HG02623 (cell line): ENCODE measurements around the gene PRR27.

ENCODE experiments used
- ATAC-seq: cut with Tn5 transposase; IDR thresholded peaks from one replicate; pipeline ENCODE4 v1.9.1; 2021; ENCODE audit warnings: moderate library complexity; ENCODE audit not compliant: unreplicated experiment

Gene PRR27

DNA sequence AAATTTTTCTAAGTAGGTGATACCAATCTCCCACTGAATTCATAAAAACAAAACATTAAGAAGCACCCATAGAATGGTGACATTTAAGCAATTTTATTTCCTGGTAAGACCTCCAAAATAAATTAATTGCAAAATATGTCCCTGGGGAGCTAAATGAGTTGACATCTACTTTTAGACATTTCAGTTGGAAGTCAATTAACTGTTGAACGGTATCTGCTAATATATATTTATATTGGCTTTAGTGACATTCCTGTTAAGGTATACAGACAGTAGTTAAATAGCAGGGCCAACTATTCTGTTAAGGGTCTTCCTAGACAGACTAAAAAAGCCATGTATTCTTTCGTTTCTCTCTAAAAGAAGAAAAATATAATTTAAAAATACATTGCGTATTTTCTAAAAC lies at the start of gene PRR27:
PRR27 (plus strand) TSS at position 301 of the 400 bp plus-strand sequence. CDS start 139 bp downstream, outside the sequence.
- ATAC-seq = no peak

DNA sequence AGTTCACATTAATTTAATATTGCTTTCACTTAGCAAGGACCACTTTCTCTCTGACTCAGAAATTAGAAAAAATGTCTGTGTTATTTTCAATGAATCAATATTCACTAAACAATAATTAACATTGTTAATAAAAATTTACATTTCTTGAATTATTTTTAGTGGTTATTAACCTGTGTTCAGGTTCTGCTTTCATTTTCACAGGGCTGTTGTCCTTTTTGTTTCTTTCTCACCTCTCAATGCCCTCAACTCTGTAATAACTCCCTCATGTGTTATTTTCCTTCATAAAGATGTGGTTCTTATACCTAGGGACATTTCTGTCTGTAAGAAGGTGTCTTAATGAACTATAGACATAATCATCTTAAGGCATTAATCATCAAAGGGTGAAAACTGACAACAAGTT lies 43.1 kb upstream of the PRR27 start:
- ATAC-seq = no peak

DNA sequence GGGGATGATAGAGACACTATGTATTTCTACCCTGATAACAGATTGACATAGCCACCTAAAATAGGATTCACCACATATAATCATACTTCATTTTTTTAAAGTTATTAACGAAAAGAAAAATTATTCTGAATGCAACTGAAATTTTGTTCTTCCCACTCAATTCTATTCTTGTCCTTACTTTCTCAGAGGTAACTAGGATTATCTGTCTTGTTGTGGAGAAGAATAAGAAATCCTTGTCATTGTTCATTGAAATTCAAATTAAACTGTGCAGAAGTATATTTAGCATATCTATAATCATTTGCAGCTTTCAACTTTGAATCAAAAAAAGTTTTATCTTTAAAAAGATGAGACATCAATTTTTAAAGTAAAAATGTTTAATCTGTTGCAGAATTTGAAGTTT lies 40.4 kb upstream of the PRR27 start:
- no peak for ATAC-seq

GRCh38 chr4:70114096-70114495 lies 39.9 kb upstream of the PRR27 start:
- ATAC-seq = no peak

DNA sequence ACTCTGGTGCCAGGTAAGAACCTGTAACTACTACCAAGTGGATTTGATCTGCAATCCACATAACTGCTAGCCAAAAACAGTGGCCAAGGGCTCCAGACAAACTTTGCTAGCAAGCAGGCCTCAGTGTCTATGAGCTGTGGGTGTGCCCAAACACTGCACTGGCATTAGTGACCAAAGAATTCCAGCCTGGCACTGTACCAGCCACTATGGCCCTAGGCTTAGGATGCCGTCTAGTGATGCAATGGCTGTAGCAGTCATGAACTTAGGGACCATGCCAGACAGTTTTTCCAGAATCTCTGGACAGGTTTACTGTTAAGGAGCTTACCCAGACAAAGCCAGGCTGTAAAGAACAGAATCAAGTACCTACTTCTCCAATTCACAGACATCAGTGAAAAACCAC lies 33.7 kb upstream of the PRR27 start:
- no peak for ATAC-seq

GRCh38 chr4:70133473-70133872 lies 20.6 kb upstream of the PRR27 start:
- ATAC-seq = no peak

GRCh38 chr4:70138751-70139150 lies 15.3 kb upstream of the PRR27 start:
- no peak for ATAC-seq

DNA sequence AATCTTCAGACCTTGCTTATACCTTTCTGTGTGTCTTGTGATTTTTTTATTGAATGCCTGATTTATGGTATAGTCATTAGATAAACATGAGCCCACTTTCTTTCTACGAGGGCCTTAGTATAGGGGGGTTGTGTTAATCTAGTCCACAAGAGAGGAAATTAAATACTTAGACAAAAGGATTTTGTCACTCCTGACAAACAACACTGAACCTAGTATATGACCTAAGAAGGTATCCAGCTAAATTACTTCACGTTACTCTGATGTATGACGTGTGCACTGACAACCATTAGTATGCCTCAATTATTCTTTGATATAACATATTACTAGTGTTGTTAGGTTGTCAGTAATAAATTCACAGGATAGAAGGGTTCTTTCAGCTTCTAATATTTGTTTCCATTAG lies 2.8 kb upstream of the PRR27 start:
- ATAC-seq = no peak

DNA sequence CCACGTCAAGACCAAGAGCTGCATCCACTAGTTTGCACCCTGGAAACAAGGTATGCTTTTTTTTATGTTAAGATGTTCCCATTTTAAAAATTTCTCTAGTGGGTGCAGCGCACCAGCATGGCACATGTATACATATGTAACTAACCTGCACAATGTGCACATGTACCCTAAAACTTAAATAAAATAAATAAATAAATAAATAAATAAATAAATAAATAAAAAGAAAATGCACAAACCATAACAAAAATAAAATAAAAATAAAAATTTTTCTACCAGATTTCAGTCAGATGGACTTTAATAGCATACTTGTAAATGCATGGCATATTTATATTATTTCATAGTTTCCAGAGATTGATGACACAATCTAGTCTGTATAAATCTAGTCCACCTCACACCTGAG lies 1.9 kb upstream of the PRR27 start:
- ATAC-seq = no peak

GRCh38 chr4:70158576-70158975 lies 4.5 kb downstream of the PRR27 start:
- no peak for ATAC-seq

GRCh38 chr4:70177090-70177489 lies 23.1 kb downstream of the PRR27 start:
- ATAC-seq = no peak

- no peak for ATAC-seq
Measured at GRCh38 chr4:70178075-70178660, 24.1 kb downstream of the PRR27 start.

DNA sequence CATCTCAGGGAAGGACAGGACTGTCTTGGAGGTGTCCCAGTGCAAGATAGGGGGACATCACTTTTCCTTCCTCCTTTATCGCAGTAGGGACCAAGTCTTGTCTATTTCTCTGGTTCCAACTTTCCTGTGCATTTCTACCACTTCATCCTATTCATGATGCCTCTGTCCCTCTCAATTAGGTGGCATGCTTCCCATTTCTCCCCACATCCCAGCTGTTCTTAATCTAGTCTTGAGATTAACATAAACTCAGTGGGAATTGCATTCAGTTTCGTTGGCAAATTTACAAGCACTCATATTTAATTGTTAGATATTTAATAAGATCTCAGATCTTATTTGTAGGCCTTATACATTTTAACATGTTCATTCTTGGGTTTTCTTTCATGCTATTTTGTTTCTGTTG lies 25.8 kb downstream of the PRR27 start:
- ATAC-seq = no peak

GRCh38 chr4:70181864-70182263 lies 27.8 kb downstream of the PRR27 start:
- no peak for ATAC-seq

DNA sequence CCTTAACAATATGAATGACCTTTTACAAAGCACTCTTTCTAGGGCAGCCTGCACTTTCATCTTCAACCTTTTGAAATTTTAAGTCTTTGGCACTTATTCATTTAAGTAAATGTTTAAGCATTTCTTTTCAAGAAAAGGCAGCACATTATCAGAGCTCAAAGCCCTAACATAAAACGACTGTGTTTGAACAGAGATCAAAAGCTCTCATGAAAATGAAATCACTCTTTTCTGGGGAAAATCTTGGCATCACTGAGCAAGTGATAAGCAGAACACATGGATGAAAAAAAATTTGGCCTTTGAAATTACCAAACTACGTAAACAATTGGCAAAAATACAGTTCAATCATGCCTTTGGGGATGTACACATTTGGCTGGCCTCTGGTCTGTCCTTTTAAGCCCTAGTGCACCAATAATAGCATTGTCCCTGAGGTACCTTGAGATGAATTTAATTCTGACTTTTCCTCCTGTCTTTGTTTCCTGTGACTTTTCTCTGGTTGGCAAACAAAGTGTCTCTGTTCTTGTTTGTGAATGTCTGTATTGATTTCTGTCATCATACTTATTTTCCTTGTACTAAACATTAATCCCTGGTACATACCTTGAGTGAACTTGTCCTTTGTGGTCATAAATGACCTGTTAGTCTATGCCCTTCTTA lies 28.6 kb downstream of the PRR27 start:
- no peak for ATAC-seq

GRCh38 chr4:70183168-70183939 lies 29.3 kb downstream of the PRR27 start:
- peak; percentile 92 for ATAC-seq

- no peak for ATAC-seq
Measured at GRCh38 chr4:70183940-70184246, 29.9 kb downstream of the PRR27 start.

DNA sequence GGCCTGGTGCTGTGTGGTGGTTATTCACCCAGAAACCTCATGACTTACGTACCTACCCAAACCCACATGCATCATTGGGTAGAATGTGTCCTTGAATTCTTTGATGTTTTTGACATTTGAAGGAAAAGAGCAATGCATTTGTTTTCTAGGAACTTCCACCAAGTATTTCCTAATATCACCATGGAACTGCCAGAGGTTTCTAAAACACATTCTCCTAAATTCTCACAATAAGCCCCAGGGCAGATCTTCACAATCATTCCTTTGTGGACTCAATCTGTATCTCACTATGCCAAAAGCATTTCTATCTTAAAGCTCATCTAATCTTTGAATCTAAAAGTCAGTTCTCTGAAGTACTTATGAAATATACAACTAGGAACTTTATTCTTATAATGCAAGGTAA lies 33.2 kb downstream of the PRR27 start:
- no peak for ATAC-seq

- no peak for ATAC-seq
Measured at GRCh38 chr4:70190579-70190978, 36.5 kb downstream of the PRR27 start.

DNA sequence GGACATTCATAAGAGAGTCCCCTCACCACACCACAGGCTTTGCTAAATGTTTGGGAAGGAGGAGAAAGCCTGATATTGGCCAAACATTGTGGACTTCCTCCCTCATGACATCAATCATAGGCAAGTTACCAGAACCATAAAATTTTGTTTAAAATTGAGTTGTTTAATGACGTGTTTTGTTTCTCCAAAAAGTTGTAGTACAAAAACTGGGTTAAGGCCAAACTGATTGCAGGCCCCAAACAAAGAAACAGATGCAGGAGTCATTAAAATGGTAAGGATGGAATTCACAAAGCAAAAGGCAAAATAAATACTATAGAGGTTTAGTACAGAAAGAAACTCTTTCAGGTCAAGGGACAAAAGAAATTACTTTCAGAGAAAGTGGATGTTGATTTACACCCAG lies 37.6 kb downstream of the PRR27 start:
- no peak for ATAC-seq

- ATAC-seq = no peak
Measured at GRCh38 chr4:70192895-70193294, 38.9 kb downstream of the PRR27 start.

GRCh38 chr4:70195425-70195824 lies 41.4 kb downstream of the PRR27 start, which contains the start of gene ODAM:
Gene ODAM, plus strand, starts transcription at chr4:70195725. Its CDS starts 819 bp downstream, at chr4:70196544.
- no peak for ATAC-seq
